CD4-positive, alpha-beta T cell treated with Interleukin-15 for 4 hours (primary cell): ENCODE data around the gene KDM8.

ENCODE experiments used
- DNase-seq: peaks from one replicate; pipeline ENCODE4 v3.0.0-alpha.2; 2020; ENCODE audit warnings: low spot score

Gene KDM8

DNA sequence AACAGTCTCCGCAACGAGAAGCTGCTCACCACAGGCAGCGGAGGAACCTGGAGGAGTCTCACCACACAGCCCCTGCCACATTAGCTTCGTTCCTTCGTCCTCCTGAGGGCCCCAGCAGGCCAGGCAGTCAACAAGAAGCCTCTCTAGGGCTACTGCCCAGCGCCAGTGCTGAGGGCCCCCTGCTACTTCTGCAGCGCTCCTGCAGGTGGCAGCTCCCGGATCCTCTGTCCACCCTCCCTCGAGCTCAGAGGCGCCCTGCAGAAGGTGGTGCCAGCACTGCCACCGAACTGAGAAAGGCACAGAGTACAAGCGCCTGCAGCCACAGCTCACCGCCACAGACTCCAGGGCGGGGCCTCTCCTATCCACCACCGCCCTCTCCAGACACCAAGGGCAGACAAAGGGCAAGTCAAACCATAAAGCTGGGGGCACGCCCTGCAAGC is 27.3 kb downstream of the KDM8 start:
- DNase-seq = peak; percentile 85

- DNase-seq = no peak
Measured at GRCh38 chr16:27231692-27232060, 28.4 kb downstream of the KDM8 start.

- DNase-seq = peak; percentile 23
Measured at GRCh38 chr16:27232061-27232900, 29.0 kb downstream of the KDM8 start.

GRCh38 chr16:27232901-27233625 is 29.7 kb downstream of the KDM8 start:
- DNase-seq = no peak

- no peak for DNase-seq
Measured at GRCh38 chr16:27233731-27234130, 30.4 kb downstream of the KDM8 start.

DNA sequence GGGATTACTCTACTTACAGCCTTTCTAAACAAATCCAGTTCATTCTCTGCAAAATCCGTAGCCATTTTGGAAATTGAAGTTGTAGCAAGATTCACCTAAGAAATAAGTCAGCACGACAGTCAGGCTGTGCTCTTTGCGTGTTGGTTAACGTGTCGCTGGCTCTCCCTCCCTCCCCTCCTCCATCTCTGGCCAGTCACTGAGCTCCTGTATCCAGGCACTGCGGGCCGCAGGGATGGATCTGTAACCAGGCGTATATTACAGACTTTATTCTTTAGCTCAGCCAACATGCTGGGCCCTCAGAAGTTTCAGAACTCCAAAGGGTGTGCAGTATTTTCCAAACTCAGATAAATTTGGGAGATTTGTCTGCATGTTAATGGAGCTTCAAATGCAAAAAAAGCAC is 30.8 kb downstream of the KDM8 start:
- DNase-seq = no peak

DNA sequence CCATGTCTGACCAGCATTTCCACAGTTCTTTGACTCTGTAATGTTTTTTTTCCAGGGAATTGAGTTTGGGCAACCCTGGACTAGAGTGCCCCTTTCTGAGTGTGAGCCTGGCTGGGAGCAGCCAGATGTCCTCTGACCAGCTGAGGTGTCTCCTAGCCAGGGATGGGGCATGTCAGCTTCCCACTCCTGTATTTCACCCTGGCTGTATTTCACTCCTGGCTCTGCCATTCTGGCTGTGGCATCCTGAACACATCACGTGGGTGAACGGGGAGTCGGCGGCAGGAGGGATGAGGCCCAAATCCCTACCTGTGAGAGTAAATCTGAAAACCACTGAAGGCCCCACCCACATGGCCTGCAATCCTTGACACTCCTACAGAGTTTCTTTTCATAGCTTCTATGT is 31.3 kb downstream of the KDM8 start:
- DNase-seq = no peak

DNA sequence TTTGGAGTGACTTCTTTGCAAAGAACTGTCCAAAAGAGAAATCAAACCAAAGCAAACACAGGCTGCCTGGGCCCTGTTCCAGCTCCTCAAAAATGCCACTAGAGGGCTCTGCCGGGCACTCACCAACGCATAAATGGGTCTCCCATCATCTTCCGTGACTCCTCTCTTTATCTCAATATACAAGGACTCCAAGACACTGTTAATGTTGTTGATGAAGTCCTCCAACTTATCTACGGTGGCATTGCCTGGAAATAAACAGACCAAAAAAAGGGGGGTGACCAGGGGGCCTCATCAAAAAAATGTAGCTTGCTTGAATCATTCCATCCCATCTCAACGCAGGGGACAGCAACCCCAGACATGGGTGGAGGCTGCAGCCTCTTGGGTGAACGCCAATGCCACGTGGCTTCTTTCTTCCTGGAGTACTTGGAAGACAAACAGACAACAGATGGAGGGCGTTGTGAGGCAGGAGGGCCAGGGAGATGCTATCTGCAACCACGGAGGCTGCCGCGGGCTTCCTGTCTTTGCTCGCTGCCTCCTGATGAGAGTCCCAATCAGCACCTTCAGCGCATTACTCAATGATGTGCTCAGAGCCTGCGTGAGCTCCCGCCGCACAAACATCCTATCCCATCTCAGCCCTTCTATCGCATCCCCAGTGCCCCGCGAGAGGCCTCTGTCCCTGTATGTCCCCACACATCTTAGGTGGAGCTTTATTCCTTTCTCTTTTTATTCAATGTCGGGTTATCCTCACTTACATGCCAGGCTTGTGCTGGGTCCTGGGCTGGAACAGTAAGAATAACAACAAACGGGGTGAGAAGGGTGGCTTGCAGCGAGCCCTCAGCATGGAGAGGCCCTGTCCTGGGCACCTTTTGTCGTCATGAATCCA is 32.0 kb downstream of the KDM8 start:
- peak; percentile 96 for DNase-seq

DNA sequence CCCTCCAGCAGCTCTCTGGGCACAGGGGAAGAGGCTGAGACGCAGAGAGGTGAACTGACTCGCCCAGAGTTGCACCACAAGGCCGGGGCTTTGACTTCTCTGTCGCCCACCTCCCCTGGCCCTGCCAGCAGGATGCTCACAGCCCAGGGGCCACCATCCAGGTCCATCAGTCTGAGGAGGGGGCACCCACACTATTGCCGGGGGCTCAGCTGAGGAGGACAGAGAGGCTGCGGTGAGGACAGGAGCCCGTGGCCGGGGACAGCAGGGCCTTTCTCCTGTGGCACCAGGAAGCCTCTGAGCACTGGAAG is 32.6 kb downstream of the KDM8 start:
- no peak for DNase-seq

GRCh38 chr16:27236635-27237218 is 33.4 kb downstream of the KDM8 start:
- no peak for DNase-seq

DNA sequence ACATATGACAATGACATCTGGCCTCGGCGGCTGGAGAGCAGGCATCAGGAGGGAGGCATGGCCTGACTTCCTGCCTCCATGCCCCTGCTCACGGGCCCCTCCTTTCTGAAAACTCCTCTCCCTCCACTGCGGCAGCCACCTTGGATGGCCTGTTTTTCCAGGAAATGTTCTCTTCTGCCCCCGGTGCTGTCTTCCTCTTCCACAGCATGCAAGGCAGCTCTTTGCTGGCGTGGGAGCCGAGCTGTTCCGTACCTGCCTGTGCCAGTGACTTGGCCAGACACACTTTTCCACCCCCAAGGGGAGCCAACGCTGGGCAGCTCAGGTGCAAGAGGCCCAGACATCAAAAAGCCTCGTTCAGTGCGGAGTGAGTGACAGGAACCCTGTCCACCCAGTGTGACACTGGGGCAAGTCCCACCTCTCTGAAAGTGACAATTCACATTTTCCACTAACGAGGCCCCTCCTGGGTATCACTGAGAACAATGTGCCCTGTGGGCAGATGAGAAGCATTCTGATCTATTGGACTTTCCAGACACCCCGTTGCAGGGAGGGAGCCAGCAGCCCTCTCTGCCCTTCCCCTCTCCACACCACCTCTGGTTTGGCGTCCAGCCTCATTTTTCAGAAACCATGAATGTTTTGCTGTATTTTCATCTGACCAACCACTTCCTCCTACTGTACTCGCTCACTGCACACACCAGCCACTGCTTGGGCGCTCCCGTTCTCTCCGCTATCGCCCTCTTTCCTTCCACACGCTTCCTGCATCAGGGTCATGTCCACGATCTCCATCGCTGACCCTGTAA is 34.1 kb downstream of the KDM8 start:
- DNase-seq = peak; percentile 75

GRCh38 chr16:27238016-27238587 is 34.8 kb downstream of the KDM8 start:
- peak; percentile 28 for DNase-seq

GRCh38 chr16:27238591-27238990 is 35.3 kb downstream of the KDM8 start:
- DNase-seq = no peak

DNA sequence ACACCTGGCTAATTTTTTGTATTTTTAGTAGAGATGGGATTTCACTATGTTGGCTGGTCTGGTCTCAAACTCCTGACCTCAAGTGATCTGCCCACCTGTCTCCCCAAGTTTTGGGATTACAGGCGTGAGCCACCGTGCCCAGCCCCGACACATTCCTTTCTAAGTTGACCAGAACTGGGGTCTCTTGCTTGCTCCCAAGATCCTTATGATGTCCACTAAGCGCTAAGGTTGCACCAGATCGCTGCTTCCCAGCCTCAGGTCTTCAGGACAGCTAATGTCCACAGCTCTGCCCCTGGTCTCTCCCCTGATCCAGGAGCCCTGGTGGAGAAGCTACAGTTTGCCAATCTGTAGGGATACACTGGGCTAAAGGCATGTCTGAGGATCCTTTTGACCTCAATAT is 35.7 kb downstream of the KDM8 start:
- DNase-seq = no peak

DNA sequence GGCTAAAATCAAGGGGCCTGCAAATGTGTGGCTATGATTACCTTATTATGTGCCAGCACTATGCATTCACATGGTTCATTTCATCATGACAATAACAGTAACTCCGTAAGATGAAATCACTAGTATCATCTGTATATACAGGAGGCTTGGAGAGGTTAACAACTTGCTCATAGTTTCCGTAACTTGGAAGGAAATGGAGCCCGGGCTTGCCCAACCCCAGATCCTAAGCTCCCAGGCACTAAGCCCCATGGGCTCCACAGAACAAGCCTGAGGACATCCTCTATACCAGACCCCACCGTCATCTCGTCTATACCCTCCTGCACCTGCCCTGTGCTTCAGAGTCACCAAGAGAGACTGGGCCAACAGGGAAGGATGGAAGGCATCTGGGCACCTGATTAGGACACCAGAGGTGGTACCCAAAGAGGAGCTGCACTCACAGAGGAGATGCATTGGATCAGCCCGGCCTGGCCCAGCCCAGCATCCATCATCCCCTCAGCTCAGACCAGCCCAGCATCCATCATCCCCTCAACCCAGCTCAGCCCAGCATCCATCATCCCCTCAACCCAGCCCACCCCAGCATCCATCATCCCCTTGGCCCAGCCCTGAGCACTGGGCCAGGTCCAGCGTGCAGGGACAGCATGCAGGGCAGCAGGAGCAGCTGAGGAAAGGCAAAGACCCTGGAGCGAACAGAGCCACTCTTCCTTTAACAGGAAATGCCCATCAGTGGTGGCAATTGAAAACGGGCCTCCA is 36.8 kb downstream of the KDM8 start:
- DNase-seq = no peak

DNA sequence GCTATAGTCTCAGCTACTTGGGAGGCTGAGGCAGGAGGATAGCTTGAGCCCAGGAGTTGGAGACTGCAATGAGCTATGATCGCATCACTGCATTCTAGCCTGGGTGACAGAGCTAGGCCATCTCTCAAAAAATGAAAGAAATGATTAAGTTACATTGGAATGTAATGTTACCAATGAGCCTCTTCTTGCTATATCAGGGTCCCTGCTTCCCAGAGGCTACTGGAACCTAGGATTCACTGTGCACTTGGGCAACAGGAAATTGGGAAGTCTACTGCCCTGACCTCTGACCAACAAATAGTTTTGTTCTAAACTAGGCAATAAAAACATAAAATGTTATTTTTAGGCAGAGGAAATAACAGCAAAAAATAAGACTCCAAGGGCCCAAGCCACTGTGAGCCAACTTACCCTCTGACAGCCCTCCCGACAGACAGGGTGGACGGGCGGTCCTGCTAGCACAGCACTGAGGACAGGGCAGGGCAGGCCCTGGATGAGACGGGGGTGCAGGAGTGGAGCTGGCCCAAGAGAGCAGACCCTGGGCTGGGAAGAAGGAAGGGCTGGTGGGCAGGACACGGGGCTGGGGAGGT is 37.7 kb downstream of the KDM8 start:
- no peak for DNase-seq

DNA sequence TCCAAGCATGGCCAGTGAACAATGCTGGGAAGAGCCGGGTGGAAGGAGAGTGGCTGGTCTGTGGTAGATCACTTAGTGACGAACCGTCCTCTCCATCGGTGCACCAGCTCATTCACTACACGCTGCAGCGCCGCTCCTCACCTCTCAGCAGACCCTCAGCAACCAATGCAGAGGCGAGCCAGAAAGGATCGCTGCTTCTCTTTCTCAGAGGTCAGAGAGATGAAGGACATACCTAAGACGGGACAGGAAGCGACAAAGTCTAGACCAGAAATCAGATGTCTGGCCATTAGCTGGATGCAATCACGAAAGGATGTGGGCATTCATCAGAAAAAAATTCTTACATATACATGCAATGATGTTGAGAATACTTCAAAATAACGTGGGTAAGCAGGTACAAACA is 38.3 kb downstream of the KDM8 start:
- no peak for DNase-seq

DNA sequence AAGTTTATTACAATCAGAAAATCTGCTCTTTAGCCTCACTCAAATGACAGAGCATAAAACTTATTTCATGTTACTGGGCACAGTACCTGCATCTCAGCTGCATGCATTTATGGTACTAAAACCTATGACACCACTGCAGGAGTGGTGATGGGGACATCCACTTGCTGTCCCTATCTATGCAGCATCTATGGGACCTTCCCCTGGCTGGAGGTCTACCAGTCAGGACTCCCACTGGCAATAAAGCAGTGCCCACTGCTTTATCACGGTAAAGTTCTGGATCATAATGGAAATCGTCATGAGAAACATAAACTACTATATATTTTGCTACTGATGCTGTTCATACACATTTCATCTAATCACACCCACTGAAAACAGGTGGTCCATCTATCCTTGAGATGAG is 39.1 kb downstream of the KDM8 start:
- no peak for DNase-seq

GRCh38 chr16:27242868-27243590 is 39.7 kb downstream of the KDM8 start:
- no peak for DNase-seq
